Spleen (tissue), 7 donors: ENCODE data around the gene POLR1C.

Experiments used
- CTCF ChIP-seq, 11 experiments: fragments of 200-600 bp in 7 of 11; fragments of 450-650 bp in 4 of 11; sonication (generic) in 4 of 11; IDR thresholded peaks in 8 of 11; conservative IDR thresholded peaks in 3 of 11; 1 replicate in 7 of 11; 2 replicates in 4 of 11; pipeline versions ENCODE4 v1.4.0 to v1.8.0; 2016 to 2021; ENCODE audit warnings: antibody characterized with exemption in 11 of 11, inconsistent platforms in 4 of 11, mild to moderate bottlenecking in 1 of 11
- POLR2A ChIP-seq, 3 donors: fragments of 450-650 bp; IDR thresholded peaks; one replicate each; pipeline ENCODE4 v1.5.1; 2017; ENCODE audit warnings: antibody characterized with exemption in 3 of 3, mild to moderate bottlenecking in 1 of 3
- POLR2AphosphoS5 ChIP-seq, 3 donors: sonication (generic); formaldehyde crosslinking; IDR thresholded peaks; one replicate each; pipeline ENCODE4 v1.5.1; 2017; ENCODE audit warnings: antibody characterized with exemption in 3 of 3
- donor health status: DM: no; HTN: no; CAD: no; lungs with moderate emphysema.
- donor health status: DM: no; HTN: no; CAD: no.
- donor health status: DM: no; HTN: no; CAD: no.

- TF ChIP-seq CTCF (IDR thresholded peaks at IDR 0.05 in 8 of 11, conservative IDR thresholded peaks at IDR 0.05 in 3 of 11) (no peak), POLR2A (IDR thresholded peaks at IDR 0.05) (no peak), POLR2AphosphoS5 (IDR thresholded peaks at IDR 0.05) (no peak)
Observed at GRCh38 chr6:43490523-43490939, 26.4 kb upstream of the POLR1C start.
